HFFc6 (cell line): Measurements from ENCODE around the gene AATK. TPM values are rescaled to one million over a fixed set of nuclear protein-coding genes. Genes with fewer than 3 reads are reported as not detected.

Experiments used
- DNase-seq: peaks from one replicate; pipeline ENCODE4 v3.0.0-alpha.2; 2018
- H3K27ac Mint-ChIP-seq: 2 replicates; pipeline ENCODE4 v1.8.0; 2020; ENCODE audit warnings: mild to moderate bottlenecking, mixed read lengths
- H3K27me3 Mint-ChIP-seq: 2 replicates; pipeline ENCODE4 v1.8.0; 2021; ENCODE audit warnings: mild to moderate bottlenecking, moderate library complexity, mixed read lengths; ENCODE audit not compliant: insufficient read depth
- H3K36me3 Mint-ChIP-seq: 2 replicates; pipeline ENCODE4 v1.8.0; 2021; ENCODE audit warnings: low read depth, mixed read lengths
- H3K4me1 Mint-ChIP-seq: 2 replicates; pipeline ENCODE4 v1.8.0; 2020; ENCODE audit warnings: low read depth, mixed read lengths
- H3K4me3 Mint-ChIP-seq: 2 replicates; pipeline ENCODE4 v1.8.0; 2020; ENCODE audit warnings: mild to moderate bottlenecking, moderate library complexity, mixed read lengths
- H3K9me3 Mint-ChIP-seq: 2 replicates; pipeline ENCODE4 v1.8.0; 2020; ENCODE audit warnings: mild to moderate bottlenecking, mixed read lengths
- total RNA-seq, 6 experiments: library from RNA; stranded (reverse); fragmentation: NEBNext Ultra II Directional; extraction: Animal tissue kit (Norgen Biotek cat#: 25700); gene quantifications; 2 replicates in 1 of 6; 3 replicates in 5 of 6; pipeline ENCODE4 v1.2.3, GENCODE V29; 2021
- TF ChIP-seq, protein P1 (sequence below): fragments of 200-600 bp; sonication (generic); IDR thresholded peaks from 2 replicates; pipeline ENCODE4 v1.5.0; 2021; ENCODE audit warnings: antibody characterized with exemption, mild to moderate bottlenecking

AATK gene
- total RNA-seq, 6 experiments from 2014 or later, result 0.15 to 0.59 (median 0.38) TPM

DNA sequence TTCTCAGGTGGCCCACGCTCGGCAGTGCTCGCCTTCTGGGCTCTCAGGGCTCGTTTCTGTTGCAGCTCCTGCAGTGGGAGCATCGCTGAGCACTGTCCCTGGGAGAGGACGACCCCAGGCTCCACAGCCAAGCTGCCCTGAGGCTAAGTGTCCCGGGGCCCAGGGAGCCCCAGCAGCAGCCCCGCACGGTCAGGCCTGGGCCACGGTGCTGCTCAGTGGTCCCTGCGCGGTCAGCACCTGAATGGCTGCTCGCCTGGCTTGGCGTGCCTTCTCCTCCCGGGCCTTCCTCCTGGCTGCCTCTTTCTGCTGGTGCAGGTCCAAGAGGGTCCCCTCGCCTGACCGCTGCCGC lies 33.4 kb upstream of the AATK start:
- Mint-ChIP-seq H3K27me3 (no peaks in the 10 kb centered on the region), H3K4me3 (no peak overlapping the region), H3K9me3 (no peaks in the 10 kb centered on the region), H3K4me1 (no peaks in the 10 kb centered on the region), H3K27ac (no peak overlapping the region), H3K36me3 (no peaks in the 10 kb centered on the region)
- DNase-seq, result no peak
- TF ChIP-seq, protein P1, sequence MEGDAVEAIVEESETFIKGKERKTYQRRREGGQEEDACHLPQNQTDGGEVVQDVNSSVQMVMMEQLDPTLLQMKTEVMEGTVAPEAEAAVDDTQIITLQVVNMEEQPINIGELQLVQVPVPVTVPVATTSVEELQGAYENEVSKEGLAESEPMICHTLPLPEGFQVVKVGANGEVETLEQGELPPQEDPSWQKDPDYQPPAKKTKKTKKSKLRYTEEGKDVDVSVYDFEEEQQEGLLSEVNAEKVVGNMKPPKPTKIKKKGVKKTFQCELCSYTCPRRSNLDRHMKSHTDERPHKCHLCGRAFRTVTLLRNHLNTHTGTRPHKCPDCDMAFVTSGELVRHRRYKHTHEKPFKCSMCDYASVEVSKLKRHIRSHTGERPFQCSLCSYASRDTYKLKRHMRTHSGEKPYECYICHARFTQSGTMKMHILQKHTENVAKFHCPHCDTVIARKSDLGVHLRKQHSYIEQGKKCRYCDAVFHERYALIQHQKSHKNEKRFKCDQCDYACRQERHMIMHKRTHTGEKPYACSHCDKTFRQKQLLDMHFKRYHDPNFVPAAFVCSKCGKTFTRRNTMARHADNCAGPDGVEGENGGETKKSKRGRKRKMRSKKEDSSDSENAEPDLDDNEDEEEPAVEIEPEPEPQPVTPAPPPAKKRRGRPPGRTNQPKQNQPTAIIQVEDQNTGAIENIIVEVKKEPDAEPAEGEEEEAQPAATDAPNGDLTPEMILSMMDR, result no peak

GRCh38 chr17:81198826-81199481 lies 32.9 kb upstream of the AATK start:
- TF ChIP-seq, protein P1, result no peak
- H3K27ac Mint-ChIP-seq, result no peak overlapping the region
- no peak for DNase-seq
- H3K4me1 Mint-ChIP-seq, result no peaks in the 10 kb centered on the region
- no peak overlapping the region for H3K4me3 Mint-ChIP-seq
- H3K9me3 Mint-ChIP-seq, result no peaks in the 10 kb centered on the region
- no peaks in the 10 kb centered on the region for H3K36me3 Mint-ChIP-seq
- H3K27me3 Mint-ChIP-seq, result no peaks in the 10 kb centered on the region

DNA sequence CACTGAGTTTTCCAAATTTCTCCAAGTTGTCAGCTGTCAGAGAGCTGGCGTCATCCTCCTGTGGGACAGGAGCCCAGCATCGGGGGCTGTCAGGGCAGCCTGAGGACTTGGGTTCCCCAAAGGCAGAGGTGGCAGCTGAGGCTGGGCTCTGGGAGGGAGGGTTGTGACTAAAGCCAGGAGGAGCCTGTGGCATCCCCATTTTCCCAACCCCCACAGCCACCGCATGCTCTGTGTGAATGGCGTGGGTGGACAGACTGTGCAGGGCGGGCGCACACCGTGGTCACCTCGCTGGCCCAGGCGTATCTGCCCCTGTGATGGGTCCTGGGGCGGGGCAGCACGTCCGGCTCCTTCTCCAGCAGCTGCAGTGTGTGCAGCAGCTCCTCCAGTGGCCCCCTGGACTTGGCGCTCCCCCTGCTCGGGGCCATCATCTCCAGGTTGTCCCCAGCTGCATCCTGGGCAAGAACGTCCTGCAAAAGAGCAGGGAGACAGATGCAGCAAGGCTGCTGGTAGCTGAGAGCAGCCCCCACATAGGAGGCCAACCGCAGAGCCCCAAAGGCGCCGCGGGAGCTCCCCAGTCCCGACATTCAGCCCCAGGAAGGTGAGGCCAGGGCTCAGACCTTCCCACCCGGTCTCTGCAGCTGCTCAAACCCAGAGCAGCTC lies 31.9 kb upstream of the AATK start:
- H3K4me3 Mint-ChIP-seq, result no peak overlapping the region
- H3K9me3 Mint-ChIP-seq, result no peaks in the 10 kb centered on the region
- no peak for DNase-seq
- no peaks in the 10 kb centered on the region for H3K36me3 Mint-ChIP-seq
- no peaks in the 10 kb centered on the region for H3K4me1 Mint-ChIP-seq
- no peak overlapping the region for H3K27ac Mint-ChIP-seq
- TF ChIP-seq, protein P1, result no peak
- H3K27me3 Mint-ChIP-seq, result no peaks in the 10 kb centered on the region

GRCh38 chr17:81197409-81197795 lies 31.4 kb upstream of the AATK start:
- no peak for DNase-seq
- Mint-ChIP-seq H3K4me3 (no peak overlapping the region), H3K27me3 (no peaks in the 10 kb centered on the region), H3K9me3 (no peaks in the 10 kb centered on the region), H3K36me3 (no peaks in the 10 kb centered on the region), H3K4me1 (no peaks in the 10 kb centered on the region), H3K27ac (no peak overlapping the region)
- TF ChIP-seq, protein P1, result no peak

DNA sequence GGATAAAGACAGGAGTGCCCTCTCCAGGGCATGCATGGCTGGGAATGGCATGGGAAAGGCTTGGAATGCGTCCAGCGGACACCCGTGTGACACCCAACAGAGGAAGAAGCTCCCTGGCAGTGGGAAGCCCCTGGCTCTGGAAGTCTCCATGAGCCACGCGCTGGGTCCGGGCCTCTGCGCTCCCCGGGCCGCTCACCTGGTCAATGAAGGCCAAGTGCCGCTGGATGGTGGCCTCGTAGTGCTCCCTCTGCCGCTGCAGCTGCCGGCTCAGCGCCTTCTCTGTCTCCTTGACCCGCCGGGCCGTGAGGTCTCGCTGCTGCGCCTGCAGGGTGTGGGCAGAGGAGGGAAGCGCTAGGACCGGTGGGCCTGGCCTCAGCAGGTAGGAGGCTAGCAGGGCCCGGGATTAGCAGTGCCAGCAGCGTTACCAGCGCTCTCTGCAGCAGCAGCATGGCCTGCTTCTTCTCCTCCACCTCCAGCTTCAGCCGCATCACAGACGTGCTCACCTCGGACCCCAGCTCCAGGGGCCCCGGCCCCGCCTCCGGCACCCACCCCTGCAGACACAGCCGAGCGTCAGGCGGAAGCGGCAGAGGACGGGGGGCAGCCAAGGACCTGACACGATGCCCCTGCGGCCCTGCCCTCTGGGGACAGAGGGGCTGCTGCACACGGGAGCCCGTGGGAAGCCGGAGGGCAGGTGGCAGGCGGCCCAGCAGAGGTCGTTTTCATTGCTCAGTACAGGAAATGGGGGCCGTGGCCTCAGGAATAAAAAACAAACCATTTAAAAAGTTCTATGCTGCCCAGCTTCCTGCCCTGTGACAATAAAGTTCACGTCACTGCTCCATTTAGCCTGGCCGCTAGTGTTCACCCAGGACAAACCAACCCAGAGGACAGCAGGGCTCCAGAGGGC lies 30.7 kb upstream of the AATK start:
- Mint-ChIP-seq H3K27ac (no peak overlapping the region), H3K27me3 (no peaks in the 10 kb centered on the region), H3K9me3 (no peaks in the 10 kb centered on the region), H3K36me3 (no peaks in the 10 kb centered on the region), H3K4me1 (no peaks in the 10 kb centered on the region), H3K4me3 (no peak overlapping the region)
- TF ChIP-seq, protein P1, result no peak
- no peak for DNase-seq
